Medulla oblongata (tissue), 1 donor: ENCODE data around the gene USP36.
A peak's percentile ranks its signal among the peaks of the same experiment; 100 is the strongest.

Experiments
- DNase-seq: peaks from one replicate; pipeline ENCODE4 v3.0.0-alpha.2; 2015; ENCODE audit errors: extremely low spot score

The USP36 gene

GRCh38 chr17:78815696-78816095, 24.9 kb downstream of the USP36 start:
- DNase-seq: no peak

GRCh38 chr17:78812855-78813254, 27.8 kb downstream of the USP36 start:
- DNase-seq: no peak

GRCh38 chr17:78808163-78808562, 32.5 kb downstream of the USP36 start:
- DNase-seq: no peak

GRCh38 chr17:78806451-78806850, 34.2 kb downstream of the USP36 start:
- DNase-seq: no peak

- DNase-seq: no peak
These were observed 35.3 kb downstream of the USP36 start for GRCh38 chr17:78805301-78805700.

- DNase-seq: no peak
These were observed 35.8 kb downstream of the USP36 start for GRCh38 chr17:78804777-78805176.

GRCh38 chr17:78803186-78803845, 37.3 kb downstream of the USP36 start:
- no peak for DNase-seq

- no peak for DNase-seq
These were observed 38.2 kb downstream of the USP36 start for GRCh38 chr17:78802459-78802858.

- no peak for DNase-seq
These were observed 38.6 kb downstream of the USP36 start for GRCh38 chr17:78802008-78802407.

GRCh38 chr17:78800132-78800931, 40.3 kb downstream of the USP36 start:
- no peak for DNase-seq

- peak; percentile 79 for DNase-seq
These were observed 41.7 kb downstream of the USP36 start for GRCh38 chr17:78798695-78799559.

GRCh38 chr17:78797691-78798585, 42.7 kb downstream of the USP36 start:
- no peak for DNase-seq

GRCh38 chr17:78797213-78797612, 43.4 kb downstream of the USP36 start:
- no peak for DNase-seq

GRCh38 chr17:78796517-78796900, 44.1 kb downstream of the USP36 start:
- DNase-seq: no peak

GRCh38 chr17:78795861-78796516, 44.6 kb downstream of the USP36 start:
- DNase-seq: no peak

GRCh38 chr17:78794864-78795640, 45.6 kb downstream of the USP36 start:
- DNase-seq: no peak

GRCh38 chr17:78794399-78794798, 46.2 kb downstream of the USP36 start:
- no peak for DNase-seq

- no peak for DNase-seq
These were observed 46.6 kb downstream of the USP36 start for GRCh38 chr17:78793968-78794367.

GRCh38 chr17:78793415-78793814, 47.2 kb downstream of the USP36 start:
- no peak for DNase-seq
